NCI-H2196 treated with DMSO at 0.1 percent for 48 hours (cell line): ENCODE measurements around the gene VPS35.
"Not testable (repeated sequence)": the region's sequence is repeated elsewhere in the genome, so short reads cannot be mapped to it uniquely, and the experiment has no call there.

Source experiments
- DNase-seq: peaks from one replicate; lab custom pipeline; 2025; ENCODE audit not compliant: unreplicated experiment; lab: John Stamatoyannopoulos, UW

VPS35 gene

GRCh38 chr16:46713634-46714033 is 24.7 kb upstream of the VPS35 start:
- DNase-seq: no peak

- no peak for DNase-seq
These were observed 23.9 kb upstream of the VPS35 start for GRCh38 chr16:46712911-46713310.

GRCh38 chr16:46711106-46712058 is 22.4 kb upstream of the VPS35 start:
- no peak for DNase-seq

- DNase-seq: no peak
These were observed 20.6 kb upstream of the VPS35 start for GRCh38 chr16:46709469-46710005.

GRCh38 chr16:46706642-46707041 is 17.7 kb upstream of the VPS35 start:
- DNase-seq: no peak

- no peak for DNase-seq
These were observed 13.1 kb upstream of the VPS35 start for GRCh38 chr16:46702030-46702429.

GRCh38 chr16:46701615-46702014 is 12.6 kb upstream of the VPS35 start:
- no peak for DNase-seq

GRCh38 chr16:46700048-46700447 is 11.1 kb upstream of the VPS35 start:
- DNase-seq: no peak

- no peak for DNase-seq
These were observed 8.0 kb upstream of the VPS35 start for GRCh38 chr16:46696957-46697356.

- no peak for DNase-seq
These were observed 7.0 kb upstream of the VPS35 start for GRCh38 chr16:46695937-46696336.

GRCh38 chr16:46693598-46693997 is 4.6 kb upstream of the VPS35 start:
- DNase-seq: no peak

GRCh38 chr16:46691726-46692125 is 2.7 kb upstream of the VPS35 start:
- no peak for DNase-seq

- no peak for DNase-seq
These were observed 1.6 kb upstream of the VPS35 start for GRCh38 chr16:46690281-46691178.

GRCh38 chr16:46689365-46690280 is 645 bp upstream of the VPS35 start, which contains the start of gene ORC6:
Gene ORC6 (plus strand): TSS chr16:46689659. CDS start chr16:46689706, 47 bp downstream.
- DNase-seq: peak; percentile 85

GRCh38 chr16:46688101-46688653 is 801 bp downstream of the VPS35 start:
- no peak for DNase-seq

- DNase-seq: no peak
These were observed 1.5 kb downstream of the VPS35 start for GRCh38 chr16:46687486-46687885.

- DNase-seq: no peak
These were observed 2.0 kb downstream of the VPS35 start for GRCh38 chr16:46686815-46687473.

- DNase-seq: not testable (repeated sequence)
These were observed 7.1 kb downstream of the VPS35 start for GRCh38 chr16:46681867-46682266.

- DNase-seq: not testable (repeated sequence)
These were observed 11.0 kb downstream of the VPS35 start for GRCh38 chr16:46677943-46678342.
